Duodenal mucosa (tissue), 2 donors: ENCODE results near the gene PPM1H.

Source experiments
- H3K27ac ChIP-seq: one replicate; pipeline ENCODE4 v1.7.0; 2013; ENCODE audit warnings: low read depth, low read length
- H3K27me3 ChIP-seq, 2 donors: one replicate each; pipeline ENCODE4 v1.7.0; 2013; ENCODE audit warnings: low read length in 2 of 2, control low read depth in 1 of 2; ENCODE audit not compliant: insufficient read depth in 2 of 2, control insufficient read depth in 1 of 2
- H3K36me3 ChIP-seq, 2 donors: one replicate each; pipeline ENCODE4 v1.7.0; 2013; ENCODE audit warnings: low read length in 2 of 2, control low read depth in 1 of 2; ENCODE audit not compliant: insufficient read depth in 2 of 2, control insufficient read depth in 1 of 2
- H3K4me1 ChIP-seq, 2 donors: one replicate each; pipeline ENCODE4 v1.7.0; 2013; ENCODE audit warnings: low read length in 2 of 2, control low read depth in 1 of 2; ENCODE audit not compliant: insufficient read depth in 2 of 2, control insufficient read depth in 1 of 2
- H3K4me3 ChIP-seq, 2 donors: one replicate each; pipeline ENCODE4 v1.7.0; 2013; ENCODE audit warnings: low read length in 2 of 2, low read depth in 1 of 2
- H3K9ac ChIP-seq, 2 donors: one replicate each; pipeline ENCODE4 v1.7.0; 2013; ENCODE audit warnings: low read length in 2 of 2, low read depth in 1 of 2
- H3K9me3 ChIP-seq, 2 donors: one replicate each; pipeline ENCODE4 v1.7.0; 2013; ENCODE audit warnings: low read length in 2 of 2, control low read depth in 1 of 2; ENCODE audit not compliant: control insufficient read depth in 1 of 2

PPM1H gene

GRCh38 chr12:62660756-62661155, 274.2 kb downstream of the PPM1H start:
- Histone ChIP-seq H3K27me3 (no peaks in the 10 kb centered on the region), H3K27ac (no peak overlapping the region), H3K4me1 (no peaks in the 10 kb centered on the region), H3K36me3 (no peaks in the 10 kb centered on the region), H3K4me3 (no peak overlapping the region), H3K9ac (no peak overlapping the region), H3K9me3 (no peaks in the 10 kb centered on the region)

GRCh38 chr12:62659453-62660295, 275.3 kb downstream of the PPM1H start:
- Histone ChIP-seq H3K9ac (no peak overlapping the region), H3K9me3 (no peaks in the 10 kb centered on the region), H3K27me3 (no peaks in the 10 kb centered on the region), H3K4me1 (no peaks in the 10 kb centered on the region), H3K36me3 (no peaks in the 10 kb centered on the region), H3K27ac (no peak overlapping the region), H3K4me3 (no peak overlapping the region)

GRCh38 chr12:62658910-62659309, 276.0 kb downstream of the PPM1H start:
- no peak overlapping the region for H3K9ac ChIP-seq
- H3K27ac ChIP-seq: no peak overlapping the region
- no peak overlapping the region for H3K4me3 ChIP-seq
- no peaks in the 10 kb centered on the region for H3K27me3 ChIP-seq
- H3K9me3 ChIP-seq: no peaks in the 10 kb centered on the region
- H3K4me1 ChIP-seq: no peaks in the 10 kb centered on the region
- H3K36me3 ChIP-seq: no peaks in the 10 kb centered on the region

GRCh38 chr12:62657363-62657632, 277.7 kb downstream of the PPM1H start:
- Histone ChIP-seq H3K27ac (no peak overlapping the region), H3K9me3 (no peaks in the 10 kb centered on the region), H3K36me3 (no peaks in the 10 kb centered on the region), H3K27me3 (no peaks in the 10 kb centered on the region), H3K9ac (no peak overlapping the region), H3K4me1 (no peaks in the 10 kb centered on the region), H3K4me3 (no peak overlapping the region)

- no peak overlapping the region for H3K4me3 ChIP-seq
- H3K9me3 ChIP-seq: no peaks in the 10 kb centered on the region
- no peak overlapping the region for H3K27ac ChIP-seq
- no peaks in the 10 kb centered on the region for H3K27me3 ChIP-seq
- H3K36me3 ChIP-seq: no peaks in the 10 kb centered on the region
- no peak overlapping the region for H3K9ac ChIP-seq
- H3K4me1 ChIP-seq: no peaks in the 10 kb centered on the region
Observed at GRCh38 chr12:62656591-62657362, 278.2 kb downstream of the PPM1H start.

GRCh38 chr12:62655666-62656151, 279.2 kb downstream of the PPM1H start:
- Histone ChIP-seq H3K36me3 (no peaks in the 10 kb centered on the region), H3K4me3 (no peak overlapping the region), H3K9ac (no peak overlapping the region), H3K9me3 (no peaks in the 10 kb centered on the region), H3K27ac (no peak overlapping the region), H3K4me1 (no peaks in the 10 kb centered on the region), H3K27me3 (no peaks in the 10 kb centered on the region)

- Histone ChIP-seq H3K27me3 (no peaks in the 10 kb centered on the region), H3K4me1 (no peaks in the 10 kb centered on the region)
Observed at GRCh38 chr12:62654326-62655241, 280.4 kb downstream of the PPM1H start.

GRCh38 chr12:62653740-62654139, 281.2 kb downstream of the PPM1H start:
- H3K4me1 ChIP-seq: no peaks in the 10 kb centered on the region
- no peaks in the 10 kb centered on the region for H3K27me3 ChIP-seq
- H3K36me3 ChIP-seq: no peaks in the 10 kb centered on the region
- H3K27ac ChIP-seq: no peak overlapping the region
- no peak overlapping the region for H3K4me3 ChIP-seq
- H3K9me3 ChIP-seq: no peaks in the 10 kb centered on the region
- no peak overlapping the region for H3K9ac ChIP-seq

More at GRCh38 chr12:62654326-62655241, 280.4 kb downstream of the PPM1H start:
- Histone ChIP-seq H3K9me3 (no peaks in the 10 kb centered on the region), H3K27ac (no peak overlapping the region), H3K4me3 (no peak overlapping the region), H3K36me3 (no peaks in the 10 kb centered on the region), H3K9ac (no peak overlapping the region)

- no peak overlapping the region for H3K27ac ChIP-seq
Observed at GRCh38 chr12:62653304-62653703, 281.6 kb downstream of the PPM1H start.

More at GRCh38 chr12:62653304-62653703, 281.6 kb downstream of the PPM1H start:
- H3K9ac ChIP-seq: no peak overlapping the region
- H3K27me3 ChIP-seq: no peaks in the 10 kb centered on the region
- H3K4me3 ChIP-seq: no peak overlapping the region
- no peaks in the 10 kb centered on the region for H3K4me1 ChIP-seq
- H3K9me3 ChIP-seq: no peaks in the 10 kb centered on the region
- H3K36me3 ChIP-seq: no peaks in the 10 kb centered on the region
